NCI-H460 (cell line): ENCODE measurements around the gene ACVRL1. TPM values are rescaled to one million over a fixed set of nuclear protein-coding genes. Genes with fewer than 3 reads are reported as not detected.

Experiments
- DNase-seq: peaks from one replicate; pipeline ENCODE4 v3.0.0-alpha.2; 2016; ENCODE audit warnings: low read depth; ENCODE audit errors: extremely low read depth
- polyA plus RNA-seq: library from polyadenylated mRNA; depleted of rRNA; stranded (reverse); fragments of >200 nt; gene quantifications from 2 replicates; pipeline ENCODE4 v1.2.3, GENCODE V29; 2014; cell fraction: nucleus; rRNA removed
- total RNA-seq: library from RNA; depleted of rRNA; stranded (reverse); fragments of >200 nt; shearing (Covaris generic); gene quantifications from 2 replicates; pipeline ENCODE4 v1.2.3, GENCODE V29; 2014; rRNA removed

Gene ACVRL1
- not detected in 2 replicates for total RNA-seq
- polyA plus RNA-seq = 0.10 TPM in 1 of 2 replicates, not detected in the other

GRCh38 chr12:51907083-51907855 lies at the start of gene ACVRL1:
Gene ACVRL1, plus strand, starts transcription at chr12:51907504. Its CDS starts 4,971 bp downstream, at chr12:51912475.
- no peak for DNase-seq

- no peak for DNase-seq
These were observed 46.3 kb upstream of the ACVRL1 start for GRCh38 chr12:51860986-51861385.

- DNase-seq = no peak
These were observed 44.4 kb upstream of the ACVRL1 start for GRCh38 chr12:51862947-51863346.

DNA sequence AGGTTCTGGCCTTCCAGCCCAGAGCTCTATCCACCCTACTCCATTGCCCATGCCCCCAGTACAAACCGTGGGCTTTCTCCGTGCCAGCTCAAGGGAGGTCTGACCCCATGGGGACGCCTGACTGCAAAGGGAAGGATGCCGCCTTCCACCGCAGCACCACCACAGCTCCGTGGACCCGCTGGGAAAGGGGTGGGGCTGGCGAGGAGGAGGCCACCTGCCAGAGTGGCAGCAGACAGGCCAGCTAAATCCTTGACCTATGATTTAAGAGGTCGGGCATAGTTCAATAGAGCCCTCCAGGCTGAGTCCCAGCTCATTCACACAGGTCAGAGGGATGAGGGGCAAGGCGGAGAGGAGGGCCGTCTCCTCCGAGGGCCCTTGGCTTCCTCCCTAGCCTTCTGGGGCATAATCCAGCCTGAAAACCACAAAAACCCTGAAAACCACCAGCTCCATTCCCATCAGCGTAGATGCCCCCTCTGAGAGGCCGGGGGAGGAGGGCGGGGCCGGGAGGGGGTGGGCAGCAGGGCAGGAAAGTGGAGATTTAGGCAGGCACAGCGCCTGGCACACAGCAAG lies 43.9 kb upstream of the ACVRL1 start:
- DNase-seq = no peak

DNA sequence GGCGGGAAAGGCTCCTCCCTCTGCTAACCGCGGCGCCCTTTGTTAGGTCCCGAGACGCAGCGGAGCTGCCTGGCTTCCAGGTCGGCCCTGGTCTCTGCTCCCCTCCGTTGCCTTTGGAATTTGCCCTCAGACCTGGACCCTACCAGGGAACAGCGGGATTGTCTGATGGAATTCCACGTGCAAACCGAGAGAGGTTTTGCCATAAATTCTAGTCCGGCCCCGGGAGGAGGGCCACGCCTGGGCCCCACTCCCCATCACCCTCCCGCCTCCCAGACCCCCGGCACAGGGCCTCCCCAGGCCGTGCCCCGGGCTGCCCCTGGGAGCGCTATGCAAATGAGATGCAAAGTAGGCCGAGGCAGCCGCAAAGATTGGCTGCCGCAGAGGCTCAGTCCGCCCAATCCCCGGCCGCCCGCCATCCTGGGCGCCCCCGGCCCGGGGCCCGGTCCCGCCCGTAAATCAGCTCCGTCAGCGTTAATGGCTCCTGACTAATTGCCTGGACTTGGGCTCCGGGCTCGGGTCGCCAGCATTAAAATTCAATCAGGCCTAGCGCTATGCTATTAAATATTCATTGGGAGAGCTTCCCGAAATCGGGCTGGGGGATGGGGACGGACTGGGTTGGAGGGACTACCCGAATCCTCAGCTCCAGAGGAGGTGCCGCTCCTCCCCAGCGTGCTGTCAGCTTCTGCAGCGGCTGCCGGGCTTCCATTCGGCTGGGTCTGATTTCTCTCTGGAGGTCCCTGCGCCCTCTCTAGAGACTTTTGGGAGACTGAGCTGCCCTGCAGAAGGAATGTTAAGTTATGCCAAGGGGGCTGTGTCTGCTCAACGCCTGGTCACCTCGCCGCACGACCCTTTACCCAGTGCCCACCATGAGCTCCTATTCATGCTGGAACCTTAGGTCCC lies 43.1 kb upstream of the ACVRL1 start:
- DNase-seq = no peak

DNA sequence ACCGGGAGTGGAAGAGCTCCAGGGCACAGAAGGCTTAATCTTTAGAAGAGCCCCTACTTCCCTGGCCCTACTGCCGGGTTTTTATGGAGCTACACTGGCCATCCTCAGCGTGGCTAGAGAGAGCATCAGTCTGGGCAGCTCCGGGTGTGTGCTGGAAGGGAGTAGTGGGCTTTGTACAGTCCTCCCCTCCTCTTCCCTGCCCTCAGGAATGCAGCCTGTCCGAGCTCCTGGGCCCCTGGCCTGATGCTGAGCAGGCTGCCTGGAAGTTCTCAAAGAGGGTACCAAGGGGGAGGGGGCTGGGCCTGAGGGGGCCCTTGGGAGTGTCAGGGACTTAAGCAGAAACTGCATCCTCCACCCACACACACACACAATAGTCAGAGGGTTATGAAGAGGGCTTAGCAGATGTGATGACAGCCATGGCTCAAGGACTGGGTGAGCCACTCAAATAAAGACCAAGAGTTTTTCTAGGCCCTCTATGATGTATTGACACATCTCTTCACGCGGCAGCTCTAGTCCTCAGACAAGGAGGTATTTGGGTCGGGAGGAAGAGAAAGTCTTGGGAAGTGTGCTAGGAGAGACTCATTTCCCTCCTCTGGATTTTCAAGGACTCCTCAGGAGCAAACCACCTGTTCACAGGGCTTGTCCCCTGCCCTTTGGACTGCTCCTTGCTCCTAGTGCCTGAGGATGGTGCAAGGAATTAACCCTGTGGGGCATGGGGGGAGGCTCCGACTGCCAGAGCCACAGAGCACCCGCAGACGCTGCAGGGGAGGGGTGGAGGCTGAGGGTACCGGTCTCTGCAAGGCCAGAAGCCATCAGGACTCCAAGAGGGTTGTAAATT lies 42.3 kb upstream of the ACVRL1 start:
- no peak for DNase-seq

DNA sequence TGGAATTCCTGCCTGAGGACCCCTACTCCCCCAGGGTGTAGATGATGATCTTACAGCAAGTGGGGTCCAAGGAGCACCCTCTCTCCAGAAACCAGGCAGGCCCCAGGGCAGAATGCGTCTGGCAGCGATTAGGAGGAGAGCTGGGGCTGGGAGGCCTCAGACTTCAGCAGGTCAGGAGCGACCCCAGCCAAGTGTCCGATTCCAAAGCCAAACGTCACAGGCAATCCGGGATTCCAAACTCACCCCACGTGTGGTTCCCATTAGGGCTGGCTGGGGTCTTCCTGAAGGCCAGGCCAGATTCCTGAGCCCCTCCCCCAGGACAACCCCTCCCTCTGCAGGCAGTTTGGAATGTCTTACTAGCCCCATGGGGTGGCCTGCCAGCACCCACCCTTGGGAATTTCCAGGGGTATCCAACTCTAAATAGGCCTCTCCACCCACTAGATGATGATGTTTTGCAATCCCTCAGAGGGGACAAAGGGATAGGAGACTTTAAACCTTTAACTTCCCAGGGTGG lies 41.5 kb upstream of the ACVRL1 start:
- no peak for DNase-seq

DNA sequence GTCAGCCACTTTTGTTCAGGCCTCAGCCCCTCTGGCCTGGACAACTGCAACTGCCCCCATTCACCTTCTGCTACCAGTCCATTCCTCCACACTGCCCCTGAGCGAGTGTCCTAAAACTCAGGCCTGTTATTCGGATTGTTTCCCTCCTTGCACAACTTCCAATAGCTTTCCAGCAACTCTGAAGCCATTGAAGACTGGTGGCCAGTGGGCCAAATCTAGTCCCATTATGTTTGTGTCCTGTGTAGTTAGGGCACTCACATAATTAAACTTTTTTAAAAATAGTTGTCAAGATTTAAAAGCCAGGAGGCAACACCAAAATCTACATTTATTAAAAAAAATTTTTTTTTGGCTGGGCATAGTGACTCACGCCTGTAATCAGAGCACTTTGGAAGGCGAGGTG lies 41.0 kb upstream of the ACVRL1 start:
- no peak for DNase-seq

DNA sequence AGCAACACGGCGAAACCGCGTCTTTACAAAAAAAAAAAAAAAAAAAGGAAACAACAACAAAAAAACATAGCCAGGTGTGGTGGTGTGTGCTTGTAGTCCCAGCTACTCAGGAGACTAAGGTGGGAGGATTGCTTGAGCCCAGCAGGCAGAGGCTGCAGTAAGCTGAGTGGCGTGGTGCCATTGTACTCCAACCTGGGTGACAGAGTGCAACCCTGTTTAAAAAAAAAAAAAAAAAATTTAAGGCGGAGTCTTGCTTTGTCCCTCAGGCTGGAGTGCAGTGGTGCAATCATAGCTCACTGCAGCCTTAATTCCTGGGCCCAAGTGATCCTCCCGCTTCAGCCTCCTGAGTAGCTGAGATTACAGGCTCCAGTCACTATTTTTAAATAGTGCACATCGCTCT lies 40.5 kb upstream of the ACVRL1 start:
- DNase-seq = no peak

DNA sequence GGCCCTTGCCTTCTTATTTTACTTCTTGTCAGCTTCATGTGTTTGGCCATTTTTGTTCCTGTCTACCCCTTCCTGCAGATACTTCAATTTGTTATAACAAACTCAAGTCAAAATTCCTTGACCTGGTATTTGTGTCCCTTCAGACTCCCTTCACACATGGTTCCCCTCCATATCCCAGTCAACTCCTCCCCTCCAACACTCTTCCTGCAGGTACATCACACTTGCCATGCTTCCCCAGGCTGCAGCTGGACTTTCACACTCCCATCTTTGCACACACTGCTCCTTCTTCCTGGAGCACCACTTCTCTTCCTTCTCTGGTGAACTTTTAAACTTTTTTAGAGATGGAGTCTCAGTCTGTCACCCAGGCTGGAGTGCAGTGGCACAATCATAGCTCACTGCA lies 39.9 kb upstream of the ACVRL1 start:
- no peak for DNase-seq

GRCh38 chr12:51867796-51868428 lies 39.4 kb upstream of the ACVRL1 start:
- DNase-seq = no peak

DNA sequence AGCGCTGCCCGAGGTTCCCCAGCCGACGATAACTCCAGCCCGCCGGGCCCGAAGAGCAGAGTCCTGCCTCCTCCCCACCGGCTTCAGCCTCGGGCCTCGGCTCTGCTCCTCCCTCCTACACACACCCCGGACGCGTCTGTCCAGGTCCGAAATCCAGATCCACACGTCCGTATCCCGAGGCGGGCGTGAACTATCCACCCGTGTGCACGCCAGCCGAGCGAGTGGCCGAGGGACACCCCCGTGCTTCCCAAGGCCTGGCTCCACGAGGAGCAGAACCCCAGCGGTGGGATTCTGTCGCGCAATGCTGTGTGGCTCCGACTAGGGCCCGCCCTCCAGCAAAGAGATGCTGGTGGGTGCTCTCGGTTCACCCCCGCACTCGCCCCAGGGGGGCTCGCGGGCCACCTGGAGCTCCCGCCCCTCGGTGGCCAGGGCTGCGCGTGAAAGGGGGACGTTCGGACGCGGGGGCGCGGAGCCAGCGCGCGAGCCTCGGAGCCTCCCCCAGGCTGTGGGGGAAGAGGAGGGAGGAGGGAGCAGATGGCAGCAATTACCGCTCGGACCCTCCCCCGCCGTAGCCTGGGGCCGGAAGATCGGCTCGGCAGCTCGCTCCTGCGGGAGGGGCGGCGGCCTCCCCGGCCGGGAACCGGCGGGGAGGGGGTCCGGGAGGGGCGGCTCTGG lies 38.3 kb upstream of the ACVRL1 start:
- DNase-seq = no peak

DNA sequence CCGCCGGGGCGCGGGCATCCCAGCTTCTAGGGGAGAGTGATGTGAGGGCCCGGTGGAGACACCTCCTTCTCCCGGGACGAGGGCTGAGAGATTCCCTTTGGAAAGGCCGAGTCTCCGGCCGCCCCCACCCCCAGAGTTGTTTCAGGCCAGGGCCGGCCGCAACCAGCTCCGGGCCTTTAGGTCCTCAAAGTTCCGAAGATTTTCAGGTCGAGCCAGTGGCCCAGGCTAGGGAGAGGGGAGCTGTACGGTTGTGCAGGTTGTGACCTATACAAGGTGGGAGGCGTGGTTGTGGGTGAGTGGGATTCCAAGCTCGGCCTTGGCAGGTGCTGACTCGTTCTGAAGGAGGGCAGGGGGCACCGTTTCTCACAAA lies 37.8 kb upstream of the ACVRL1 start:
- no peak for DNase-seq

DNA sequence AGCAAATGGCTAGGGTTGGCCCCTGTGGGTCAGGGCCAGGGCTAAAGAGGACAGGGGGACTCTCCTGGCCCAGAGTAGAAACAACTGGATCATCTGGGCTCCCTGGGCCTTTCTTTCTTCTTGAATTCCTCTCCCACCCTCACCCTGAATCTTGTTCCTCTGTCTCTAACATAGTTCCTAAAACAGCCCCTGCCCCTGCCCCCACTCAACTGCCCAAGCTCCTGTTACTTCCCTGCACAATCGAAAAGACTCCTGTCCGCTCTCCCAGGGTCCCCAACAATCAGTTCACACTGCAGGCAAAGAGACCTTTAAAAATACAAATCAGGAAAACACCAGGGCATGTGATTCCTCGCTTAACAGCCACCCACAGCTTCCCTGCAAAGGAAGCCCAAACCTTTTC lies 37.4 kb upstream of the ACVRL1 start:
- DNase-seq = no peak

GRCh38 chr12:51870504-51870903 lies 36.8 kb upstream of the ACVRL1 start:
- no peak for DNase-seq

GRCh38 chr12:51871126-51871525 lies 36.2 kb upstream of the ACVRL1 start:
- DNase-seq = no peak

GRCh38 chr12:51871918-51872688 lies 35.2 kb upstream of the ACVRL1 start:
- no peak for DNase-seq

DNA sequence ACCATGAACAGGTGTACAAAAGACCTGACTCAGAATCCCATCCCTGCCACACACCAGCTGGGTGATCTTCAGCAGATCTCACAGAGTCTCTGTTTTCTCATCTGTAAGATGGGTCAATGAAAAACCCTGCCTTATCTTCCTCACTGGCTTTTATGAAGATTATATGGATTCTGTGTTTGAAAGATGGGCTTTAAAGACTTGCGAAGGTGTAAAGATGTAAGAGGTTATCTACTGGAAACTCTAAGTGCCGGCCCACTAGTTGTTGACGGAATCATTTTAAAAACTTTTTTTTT lies 34.7 kb upstream of the ACVRL1 start:
- DNase-seq = no peak
